GM20000 (cell line): Measurements from ENCODE around the gene PPM1J.
A peak's percentile ranks its signal among the peaks of the same experiment; 100 is the strongest.

Experiments used
- DNase-seq: peaks from one replicate; pipeline ENCODE4 v3.0.0; 2012; ENCODE audit warnings: low spot score
- TF ChIP-seq, protein P1 (sequence below): IDR thresholded peaks from 2 replicates; pipeline ENCODE4 v1.5.1; 2012; ENCODE audit warnings: mild to moderate bottlenecking, control low read depth; ENCODE audit errors: extremely low read depth, missing control alignments

Gene PPM1J

DNA sequence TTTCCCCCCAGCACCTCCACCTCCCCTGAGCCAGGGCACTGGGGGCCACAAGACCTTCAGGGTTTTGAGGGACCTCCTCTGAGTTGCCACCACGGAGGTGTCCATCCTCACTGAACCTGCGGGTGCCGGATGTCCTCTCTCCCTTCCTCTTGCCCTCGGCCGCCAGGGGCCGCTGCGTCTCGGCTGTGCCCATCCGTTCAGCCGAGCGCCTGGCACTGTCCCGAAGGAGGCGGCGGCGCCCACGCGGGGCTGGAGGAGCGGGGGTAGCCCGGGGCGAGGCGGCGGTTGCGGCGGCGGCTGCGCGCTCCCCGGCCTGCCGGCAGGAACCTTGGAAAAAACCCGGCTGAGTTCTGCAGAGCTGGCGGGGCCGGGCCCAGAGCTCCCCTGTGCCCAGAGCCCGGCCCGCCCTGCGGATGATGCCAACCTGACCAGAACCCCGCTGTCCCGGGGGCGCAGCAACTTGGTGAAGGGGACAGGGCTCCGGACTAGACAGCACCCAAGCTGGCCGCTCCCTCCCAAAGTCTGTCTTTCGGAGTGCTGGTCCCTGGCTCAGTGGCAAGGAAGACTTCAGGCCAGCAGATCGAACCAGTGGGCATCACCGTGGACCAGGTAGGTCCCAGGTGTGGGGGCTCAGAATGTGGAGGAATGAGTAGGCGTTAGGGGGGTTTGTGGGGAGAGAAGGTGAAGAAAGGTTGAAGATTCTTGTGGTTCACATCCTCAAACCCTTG lies 3.7 kb upstream of the PPM1J start:
- TF ChIP-seq, protein P1, sequence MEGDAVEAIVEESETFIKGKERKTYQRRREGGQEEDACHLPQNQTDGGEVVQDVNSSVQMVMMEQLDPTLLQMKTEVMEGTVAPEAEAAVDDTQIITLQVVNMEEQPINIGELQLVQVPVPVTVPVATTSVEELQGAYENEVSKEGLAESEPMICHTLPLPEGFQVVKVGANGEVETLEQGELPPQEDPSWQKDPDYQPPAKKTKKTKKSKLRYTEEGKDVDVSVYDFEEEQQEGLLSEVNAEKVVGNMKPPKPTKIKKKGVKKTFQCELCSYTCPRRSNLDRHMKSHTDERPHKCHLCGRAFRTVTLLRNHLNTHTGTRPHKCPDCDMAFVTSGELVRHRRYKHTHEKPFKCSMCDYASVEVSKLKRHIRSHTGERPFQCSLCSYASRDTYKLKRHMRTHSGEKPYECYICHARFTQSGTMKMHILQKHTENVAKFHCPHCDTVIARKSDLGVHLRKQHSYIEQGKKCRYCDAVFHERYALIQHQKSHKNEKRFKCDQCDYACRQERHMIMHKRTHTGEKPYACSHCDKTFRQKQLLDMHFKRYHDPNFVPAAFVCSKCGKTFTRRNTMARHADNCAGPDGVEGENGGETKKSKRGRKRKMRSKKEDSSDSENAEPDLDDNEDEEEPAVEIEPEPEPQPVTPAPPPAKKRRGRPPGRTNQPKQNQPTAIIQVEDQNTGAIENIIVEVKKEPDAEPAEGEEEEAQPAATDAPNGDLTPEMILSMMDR = peak; percentile 84
- DNase-seq = peak; percentile 87

GRCh38 chr1:112717263-112717873 lies 2.2 kb upstream of the PPM1J start:
- TF ChIP-seq, protein P1 = no peak
- peak; percentile 38 for DNase-seq

DNA sequence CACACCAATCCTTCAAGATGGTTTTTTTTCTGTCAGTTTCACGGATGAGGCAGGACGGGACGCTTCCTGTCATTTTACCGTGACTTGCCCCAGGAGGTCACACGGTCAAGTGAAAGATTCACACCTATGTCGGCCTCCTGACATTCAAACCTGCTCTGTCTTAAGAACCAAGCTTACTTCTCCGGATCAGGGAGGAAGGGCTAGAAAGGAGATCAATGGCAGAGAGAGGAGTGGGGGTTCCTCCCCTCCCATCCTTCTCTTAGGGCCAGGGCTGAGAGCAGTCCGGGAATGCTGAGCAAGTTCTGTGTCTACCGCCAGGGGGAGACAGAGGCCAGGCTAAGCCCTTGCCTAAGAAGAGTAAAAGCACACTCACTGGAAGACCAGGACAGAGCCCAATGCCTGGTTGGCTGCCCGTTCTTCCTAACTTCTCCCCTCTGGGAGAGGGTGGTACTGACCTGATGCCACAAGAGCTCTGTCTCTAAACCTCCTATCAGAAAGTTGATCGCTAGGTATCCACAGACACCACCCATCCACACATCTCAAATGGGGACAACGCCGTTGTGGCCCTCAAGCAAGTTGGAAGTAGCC lies 1.1 kb upstream of the PPM1J start:
- peak; percentile 85 for DNase-seq
- TF ChIP-seq, protein P1 = peak; percentile 92

- TF ChIP-seq, protein P1 = no peak
- DNase-seq = peak; percentile 37
Observed at GRCh38 chr1:112714313-112715263, 544 bp downstream of the PPM1J start.

DNA sequence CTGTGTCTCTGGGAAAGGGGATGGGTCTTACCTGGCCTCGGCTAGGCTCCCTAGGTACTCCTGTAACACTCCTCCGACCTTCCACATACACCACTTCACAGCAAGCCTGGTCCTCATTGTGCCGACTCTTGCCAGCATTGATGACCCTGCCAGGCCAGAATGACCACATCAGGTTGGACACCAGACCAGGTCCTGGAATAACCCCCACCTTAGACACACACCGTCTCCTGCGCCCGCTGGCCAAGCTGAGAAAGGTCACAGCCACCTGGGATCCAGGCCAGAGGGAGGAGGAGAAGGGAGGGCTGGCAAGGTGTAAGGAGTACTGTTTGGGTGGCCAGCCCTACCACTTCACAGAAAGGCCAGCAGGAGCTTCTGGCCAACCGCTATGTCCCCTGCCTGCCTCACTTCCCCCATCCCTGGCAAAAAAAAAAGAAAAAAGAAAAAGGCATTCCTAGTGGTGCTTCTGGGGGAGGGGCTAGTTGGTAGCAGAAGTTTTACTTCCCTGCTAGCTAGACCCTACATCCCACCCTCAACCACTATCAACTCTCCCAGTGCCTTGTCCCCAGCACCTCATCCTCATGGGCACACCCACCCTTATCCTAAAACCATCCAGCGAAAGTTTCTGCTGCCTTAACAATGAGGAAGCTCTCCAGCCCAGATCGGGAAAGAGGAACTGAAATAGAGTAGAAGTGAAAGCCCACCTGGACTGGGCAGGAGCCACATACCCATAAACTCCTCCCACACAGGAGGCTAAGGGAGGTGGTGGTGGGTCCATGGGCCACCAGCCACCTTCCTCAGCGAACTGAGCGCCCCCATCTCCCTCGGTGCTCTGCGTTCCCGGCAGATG lies 1.4 kb downstream of the PPM1J start:
- TF ChIP-seq, protein P1 = no peak
- DNase-seq = peak; percentile 59

GRCh38 chr1:112712701-112713128 lies 2.4 kb downstream of the PPM1J start:
- DNase-seq = no peak
- TF ChIP-seq, protein P1 = no peak
